ENCODE data around the gene ISCA1. TPM values are rescaled to one million over a fixed set of nuclear protein-coding genes. Genes with fewer than 3 reads are reported as not detected.
"Not testable (repeated sequence)": the region's sequence is repeated elsewhere in the genome, so short reads cannot be mapped to it uniquely, and the experiment has no call there.

The ISCA1 gene
- total RNA-seq, 1 donor from 2014 or later: 78.3 TPM

GRCh38 chr9:86315078-86315477 lies 32.7 kb upstream of the ISCA1 start:
- no peak for TF ChIP-seq CTCF (IDR thresholded peaks at IDR 0.05; ENCODE audit: borderline replicate concordance)
- DNase-seq: no peak
- Histone ChIP-seq H3K36me3 (peaks cover 85% of the 10 kb centered on the region), H3K27ac (replicated peaks) (no peak overlapping the region), H3K9me3 (replicated peaks) (no peaks in the 10 kb centered on the region), H3K4me3 (no peak overlapping the region), H3K4me1 (no peaks in the 10 kb centered on the region), H3K27me3 (ENCODE audit: low read depth) (no peaks in the 10 kb centered on the region)
- intact Hi-C loops (cut with micrococcal nuclease): no loop called here

GRCh38 chr9:86312959-86313358 lies 30.6 kb upstream of the ISCA1 start:
- H3K4me3 ChIP-seq; H3K9me3 ChIP-seq (replicated peaks); H3K27me3 ChIP-seq (ENCODE audit: low read depth); intact Hi-C loops (cut with micrococcal nuclease); DNase-seq; H3K4me1 ChIP-seq; H3K27ac ChIP-seq (replicated peaks): not testable (repeated sequence)
- peaks cover 85% of the 10 kb centered on the region for H3K36me3 ChIP-seq

- no peaks in the 10 kb centered on the region for H3K9me3 ChIP-seq (replicated peaks)
- H3K4me3 ChIP-seq: no peak overlapping the region
- no peaks in the 10 kb centered on the region for H3K4me1 ChIP-seq
- H3K27me3 ChIP-seq (ENCODE audit: low read depth): no peaks in the 10 kb centered on the region
- peaks cover 84% of the 10 kb centered on the region for H3K36me3 ChIP-seq
- H3K27ac ChIP-seq (replicated peaks): no peak overlapping the region
- no peak for DNase-seq
- intact Hi-C loops (cut with micrococcal nuclease): no loop called here
- no peak for TF ChIP-seq CTCF (IDR thresholded peaks at IDR 0.05; ENCODE audit: borderline replicate concordance)
Measured at GRCh38 chr9:86308687-86309086, 26.3 kb upstream of the ISCA1 start.

GRCh38 chr9:86304236-86304730 lies 21.9 kb upstream of the ISCA1 start:
- Histone ChIP-seq H3K9me3 (replicated peaks) (no peaks in the 10 kb centered on the region), H3K27me3 (ENCODE audit: low read depth) (no peaks in the 10 kb centered on the region), H3K4me3 (no peak overlapping the region), H3K4me1 (no peaks in the 10 kb centered on the region), H3K27ac (replicated peaks) (no peak overlapping the region), H3K36me3 (peaks cover 99% of the 10 kb centered on the region)
- TF ChIP-seq CTCF (IDR thresholded peaks at IDR 0.05; ENCODE audit: borderline replicate concordance): no peak
- no peak for DNase-seq
- intact Hi-C loops (cut with micrococcal nuclease): no loop called here

GRCh38 chr9:86303316-86303975 lies 21.1 kb upstream of the ISCA1 start:
- intact Hi-C loops (cut with micrococcal nuclease): no loop called here
- no peak for TF ChIP-seq CTCF (IDR thresholded peaks at IDR 0.05; ENCODE audit: borderline replicate concordance)
- Histone ChIP-seq H3K4me1 (no peaks in the 10 kb centered on the region), H3K36me3 (peaks cover 99% of the 10 kb centered on the region), H3K27me3 (ENCODE audit: low read depth) (no peaks in the 10 kb centered on the region), H3K27ac (replicated peaks) (no peak overlapping the region), H3K4me3 (no peak overlapping the region), H3K9me3 (replicated peaks) (no peaks in the 10 kb centered on the region)
- no peak for DNase-seq

GRCh38 chr9:86301686-86302085 lies 19.3 kb upstream of the ISCA1 start:
- Histone ChIP-seq H3K9me3 (replicated peaks) (no peaks in the 10 kb centered on the region), H3K4me1 (no peaks in the 10 kb centered on the region), H3K36me3 (peaks cover 98% of the 10 kb centered on the region), H3K27me3 (ENCODE audit: low read depth) (no peaks in the 10 kb centered on the region), H3K4me3 (no peak overlapping the region), H3K27ac (replicated peaks) (no peak overlapping the region)
- intact Hi-C loops (cut with micrococcal nuclease): no loop called here
- DNase-seq: no peak
- no peak for TF ChIP-seq CTCF (IDR thresholded peaks at IDR 0.05; ENCODE audit: borderline replicate concordance)
